GM11168 (cell line): Measurements from ENCODE around the gene UBE2K.
"Not testable (repeated sequence)": the region's sequence is repeated elsewhere in the genome, so short reads cannot be mapped to it uniquely, and the experiment has no call there.

Experiments
- in situ Hi-C: fragments of 300-500 bp; cut with MboI; formaldehyde crosslinking; loops from one replicate; pipeline ENCODE4 v1.12.0; 2022; ENCODE audit warnings: low sequenced_read_pairs; ENCODE audit not compliant: unreplicated experiment

The UBE2K gene

DNA sequence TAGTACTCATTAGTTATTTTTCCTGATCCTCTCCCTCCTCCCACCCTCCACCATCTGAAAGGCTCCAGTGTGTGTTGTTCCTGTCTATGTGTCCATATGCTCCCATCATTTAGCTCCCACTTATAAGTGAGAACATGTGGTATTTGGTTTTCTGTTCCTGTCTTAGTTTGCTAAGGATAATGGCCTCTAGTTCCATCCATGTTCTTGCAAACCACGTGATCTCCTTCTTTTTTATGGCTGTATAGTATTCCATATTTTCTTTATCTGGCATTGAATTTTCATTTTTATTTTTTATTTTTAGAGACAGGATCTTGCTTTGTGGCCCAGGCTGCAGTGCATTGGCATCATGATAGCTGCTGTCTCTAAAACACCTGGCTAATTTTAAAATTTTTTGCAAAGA, 11.9 kb upstream of the UBE2K start:
- in situ Hi-C loops: loop anchor here (10.0 kb wide), 1 partner anchor 279 kb away; no protein-coding TSS in a partner anchor

DNA sequence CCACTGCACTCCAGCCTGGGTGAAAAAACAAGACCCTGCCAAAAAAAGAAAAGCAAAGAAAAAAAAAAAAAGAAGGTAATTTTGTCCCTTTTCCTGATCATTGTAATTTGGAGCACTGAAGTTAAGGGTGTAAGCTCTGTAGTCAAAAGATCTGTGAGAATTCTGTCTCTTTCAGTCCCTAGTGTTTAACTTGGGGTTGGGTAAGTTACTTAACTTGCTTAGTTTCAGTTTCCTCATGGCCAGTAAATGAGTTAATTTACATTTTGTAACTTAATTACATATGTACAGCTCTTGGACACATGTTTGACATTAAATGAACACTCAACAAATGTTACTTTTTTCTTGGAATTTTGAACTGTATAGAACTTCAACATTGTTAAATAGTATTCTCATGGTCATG, 10.9 kb upstream of the UBE2K start:
- in situ Hi-C loops: loop anchor here (10.0 kb wide), 1 partner anchor 278 kb away; no protein-coding TSS in a partner anchor

DNA sequence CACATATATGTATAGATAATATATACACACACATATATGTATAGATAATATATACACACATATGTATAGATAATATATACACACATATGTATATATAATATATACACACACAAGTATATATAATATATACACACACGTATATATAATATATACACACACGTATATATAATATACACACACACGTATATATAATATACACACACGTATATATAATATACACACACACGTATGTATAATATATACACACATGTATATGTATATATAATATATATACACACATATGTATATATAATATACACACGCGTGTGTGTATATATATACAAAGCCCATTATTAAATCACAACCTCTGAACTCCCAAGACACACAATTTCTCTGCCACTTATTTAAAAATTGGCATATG, 8.0 kb upstream of the UBE2K start:
- in situ Hi-C loops: loop anchor here (10.0 kb wide), 2 partner anchors 175 to 275 kb away; no protein-coding TSS in a partner anchor

DNA sequence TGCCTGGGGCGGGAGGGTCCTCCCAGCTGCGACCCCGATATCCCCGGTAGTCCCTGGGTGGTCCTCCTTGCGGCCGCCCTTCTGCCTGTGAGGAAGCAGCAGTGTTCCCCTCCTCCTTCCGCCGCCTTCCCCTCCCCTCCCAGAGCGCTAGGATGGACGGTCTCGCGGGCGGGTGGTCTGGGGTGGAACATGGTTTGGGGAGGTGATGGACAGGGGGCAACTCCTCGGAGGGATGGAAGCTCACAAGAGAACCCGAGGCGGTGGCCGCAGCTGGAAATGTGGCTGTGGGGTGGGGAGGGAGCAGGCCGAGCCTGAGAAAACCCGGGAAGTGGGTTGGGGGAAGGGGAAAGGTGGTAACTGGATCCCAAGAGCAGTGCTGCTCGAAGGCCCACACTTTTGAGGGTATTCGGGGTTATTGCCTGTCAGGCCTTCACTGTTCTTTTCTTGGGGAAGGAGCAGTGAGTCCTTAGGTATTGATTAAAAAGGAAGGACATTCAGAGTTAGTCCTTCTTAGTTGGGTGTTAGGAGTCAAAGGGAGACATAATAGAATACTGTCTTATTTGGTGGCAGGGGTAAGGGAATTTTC, 581 bp downstream of the UBE2K start:
- in situ Hi-C loops: loop anchor here (10.0 kb wide), 1 partner anchor 166 kb away; no protein-coding TSS in a partner anchor

DNA sequence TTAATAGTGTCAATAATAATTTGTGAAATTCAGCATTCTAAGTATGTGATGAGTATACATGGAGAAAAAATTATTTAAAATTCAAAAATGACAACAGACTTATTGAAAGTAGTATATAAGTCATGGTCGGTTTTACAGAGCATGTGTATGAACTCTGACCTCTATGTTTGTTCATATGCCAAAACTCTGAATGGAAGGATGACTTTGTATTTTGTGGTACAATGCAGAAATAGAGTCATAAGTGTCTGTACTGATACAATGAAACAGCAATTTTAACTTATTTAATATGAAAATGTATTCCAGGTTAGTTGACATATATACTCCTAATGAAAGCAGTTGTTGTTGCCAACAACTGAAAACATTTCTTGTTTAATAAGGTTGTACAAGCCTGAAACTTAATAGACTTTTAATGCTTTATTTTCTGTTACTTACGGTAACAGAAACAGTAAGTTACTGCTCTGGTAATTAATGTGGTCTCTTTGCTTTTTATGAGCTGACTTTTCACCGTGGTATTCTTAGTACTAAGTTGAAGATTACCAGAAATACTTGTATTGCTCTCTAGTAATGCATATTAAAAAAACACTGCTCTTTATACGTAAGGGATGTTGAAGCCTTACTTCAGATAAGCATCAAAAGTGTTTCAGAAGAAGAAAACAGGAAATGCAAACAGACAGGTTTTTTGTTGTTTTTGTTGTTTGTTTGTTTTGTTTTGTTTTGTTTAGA, 1.9 kb downstream of the UBE2K start:
- in situ Hi-C loops: loop anchor here (10.0 kb wide), 1 partner anchor 165 kb away; no protein-coding TSS in a partner anchor

DNA sequence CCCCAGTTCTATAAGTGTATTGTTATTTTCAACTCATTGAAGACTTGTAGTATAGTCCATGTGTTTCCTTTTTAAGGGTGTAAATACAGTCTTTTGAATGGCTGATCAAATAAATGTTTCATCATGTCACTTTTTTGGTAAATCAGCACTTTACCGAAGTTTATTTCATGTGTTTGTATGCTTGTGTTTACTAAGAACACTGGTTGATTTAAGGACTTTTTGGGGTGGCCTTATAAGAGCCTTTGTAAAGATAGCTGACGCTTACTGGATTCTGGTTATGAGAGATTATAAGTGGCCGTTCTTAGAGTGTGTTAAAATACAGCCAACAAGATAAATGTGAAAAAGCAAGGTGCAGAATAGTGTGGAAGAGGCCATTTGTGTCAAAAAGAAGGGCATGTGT, 2.6 kb downstream of the UBE2K start:
- in situ Hi-C loops: no loop called here

DNA sequence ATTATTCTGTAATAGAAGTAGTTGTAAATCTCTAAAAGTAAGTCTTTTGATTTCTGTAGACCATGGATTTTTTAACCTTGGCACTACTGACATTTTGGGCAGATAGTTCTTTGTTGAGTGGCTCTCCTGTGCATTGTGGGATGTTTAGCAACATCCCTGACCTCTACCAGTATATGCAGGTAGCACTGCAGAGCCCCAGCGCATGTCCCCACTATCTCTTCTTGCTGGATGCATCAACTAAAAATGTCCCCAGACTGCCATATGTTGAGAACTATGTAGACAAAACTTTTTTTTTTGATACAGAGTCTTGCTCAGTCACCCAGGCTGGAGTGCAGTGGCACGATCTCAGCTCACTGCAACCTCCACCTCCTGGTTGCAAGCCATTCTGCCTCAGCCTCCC, 4.8 kb downstream of the UBE2K start:
- in situ Hi-C loops: no loop called here

DNA sequence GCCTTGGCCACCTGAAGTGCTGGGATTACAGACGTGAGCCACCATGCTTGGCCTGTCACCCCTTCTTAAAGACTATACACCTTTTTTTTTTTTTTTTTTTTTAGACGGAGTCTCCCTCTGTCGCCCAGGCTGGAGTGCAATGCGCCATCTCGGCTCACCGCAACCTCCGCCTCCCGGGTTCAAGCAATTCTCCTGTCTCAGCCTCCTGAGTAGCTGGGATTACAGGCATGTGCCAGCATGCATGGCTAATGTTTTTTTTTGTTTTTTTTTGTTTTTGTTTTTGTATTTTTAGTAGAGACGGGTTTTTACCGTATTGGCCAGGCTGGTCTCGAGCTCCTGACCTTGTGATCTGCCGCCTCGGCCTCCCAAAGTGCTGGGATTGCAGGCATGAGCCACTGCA, 6.9 kb downstream of the UBE2K start:
- in situ Hi-C loops: not testable (repeated sequence)

DNA sequence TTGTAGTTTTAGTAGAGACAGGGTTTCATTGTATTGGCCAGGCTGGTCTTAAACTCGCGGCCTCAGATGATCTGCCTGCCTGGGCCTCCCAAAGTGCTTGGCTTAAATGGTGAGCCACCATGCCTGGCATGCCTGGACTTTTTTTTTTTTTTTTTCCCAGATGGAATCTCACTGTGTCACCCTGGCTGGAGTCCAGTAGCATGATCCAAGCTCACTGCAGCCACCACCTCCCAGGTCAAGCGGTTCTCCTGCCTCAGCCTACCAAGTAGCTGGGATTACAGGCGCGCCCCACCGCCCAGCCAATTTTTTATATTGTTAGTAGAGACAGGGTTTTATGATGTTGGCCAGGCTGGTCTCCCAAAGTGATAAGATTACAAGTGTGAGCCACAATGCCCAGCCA, 8.4 kb downstream of the UBE2K start:
- in situ Hi-C loops: no loop called here

DNA sequence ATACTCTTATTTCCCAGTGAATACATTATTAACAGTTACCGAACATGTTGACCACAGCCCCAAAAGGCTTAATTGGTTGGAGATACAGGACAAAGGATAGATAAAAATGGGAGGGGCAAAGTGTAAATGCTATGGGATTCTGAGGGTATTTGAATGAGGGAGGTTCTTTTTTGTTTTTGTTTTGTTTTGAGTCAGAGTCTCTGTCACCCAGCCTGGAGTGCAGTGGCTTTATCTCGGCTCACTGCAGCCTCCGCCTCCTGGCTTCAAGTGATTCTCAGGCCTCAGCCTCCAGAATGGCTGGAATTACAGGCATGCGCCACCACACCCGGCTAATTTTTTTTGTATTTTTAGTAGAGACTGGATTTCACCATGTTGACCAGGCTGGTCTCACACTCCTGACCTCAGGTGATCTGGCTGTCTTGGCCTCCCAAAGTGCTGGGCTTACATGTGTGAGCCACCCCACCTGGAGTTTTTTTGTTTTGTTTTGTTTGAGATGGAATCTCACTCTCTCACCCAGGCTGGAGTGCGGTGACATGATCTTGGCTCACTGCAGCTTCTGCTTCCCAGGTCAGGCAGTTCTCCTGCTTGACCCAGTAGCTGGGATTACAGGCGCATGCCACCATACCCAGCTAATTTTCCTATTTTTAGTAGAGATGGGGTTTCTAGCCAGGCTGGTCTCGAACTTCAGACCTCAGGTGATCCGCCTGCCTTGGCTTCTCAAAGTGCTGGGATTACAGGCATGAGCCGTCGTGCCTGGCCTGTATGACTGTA, 9.0 kb downstream of the UBE2K start:
- in situ Hi-C loops: no loop called here

DNA sequence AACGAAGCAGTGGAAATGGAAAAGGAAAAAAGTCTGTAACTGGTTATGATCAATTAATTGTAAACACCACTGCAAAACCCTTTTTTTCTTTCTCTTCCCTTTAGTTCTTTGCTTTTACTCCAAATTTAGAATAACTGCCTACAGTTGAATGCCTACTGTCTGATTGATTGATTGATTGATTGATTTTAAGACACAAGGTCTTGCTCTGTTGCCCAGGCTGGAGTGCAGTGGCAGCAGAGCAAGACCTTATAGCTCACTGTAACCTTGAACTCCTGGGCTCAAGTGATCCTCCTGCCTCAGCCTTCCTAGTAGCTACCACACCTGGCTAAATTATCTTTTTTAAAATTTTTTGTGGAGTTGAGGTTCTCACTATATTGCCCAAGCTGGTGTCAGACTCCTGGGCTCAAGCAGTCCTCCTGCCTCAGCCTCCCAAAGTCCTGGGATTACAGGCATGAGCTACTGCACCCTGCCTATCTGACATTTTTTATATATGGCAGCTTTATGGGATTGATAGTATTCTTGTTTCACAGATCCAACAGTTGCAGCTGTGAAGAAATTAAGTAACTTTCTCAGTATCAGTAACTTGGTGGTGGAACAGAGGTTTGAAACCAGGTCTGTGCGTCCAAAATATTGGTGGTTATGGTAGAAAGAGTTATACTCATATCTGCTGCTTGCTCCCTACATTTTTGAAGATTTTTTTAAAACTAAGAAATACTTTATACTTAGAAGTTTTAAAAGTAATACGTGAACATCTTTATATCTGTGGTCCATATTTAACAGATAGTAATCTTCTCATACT, 12.4 kb downstream of the UBE2K start:
- in situ Hi-C loops: no loop called here

DNA sequence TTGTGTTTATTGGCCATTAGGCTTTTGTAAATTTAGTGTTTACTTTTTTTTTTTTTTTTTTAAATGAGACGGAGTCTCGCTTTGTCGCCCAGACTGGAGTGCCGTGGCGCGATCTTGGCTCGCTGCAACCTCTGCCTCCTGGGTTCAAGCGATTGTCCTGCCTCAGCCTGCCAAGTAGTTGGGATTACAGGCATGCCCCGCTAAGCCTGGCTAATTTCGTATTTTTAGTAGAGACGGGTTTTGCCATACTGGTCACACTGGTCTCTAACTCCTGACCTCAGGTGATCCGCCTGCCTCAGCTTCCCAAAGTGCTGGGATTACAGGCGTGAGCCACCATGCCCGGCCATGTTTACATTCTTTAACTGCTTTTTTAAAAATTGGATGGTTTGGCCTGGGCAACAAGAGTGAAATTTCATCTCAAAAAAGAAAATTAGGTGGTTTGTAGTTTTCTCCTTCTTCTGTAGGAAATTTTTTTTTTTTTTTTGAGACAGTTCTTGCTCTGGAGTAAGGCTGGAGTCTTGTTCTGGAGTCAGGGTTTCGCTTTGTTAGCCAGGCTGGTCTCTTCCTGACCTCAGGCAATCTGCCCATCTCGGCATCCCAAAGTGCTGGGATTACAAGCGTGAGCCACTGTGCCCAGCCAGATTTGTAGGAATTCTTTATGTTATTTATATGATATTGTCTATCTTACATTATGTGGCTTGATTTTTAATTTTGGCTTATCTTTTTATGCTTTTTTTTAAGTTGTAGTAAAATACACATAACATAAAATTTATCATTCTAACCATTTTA, 15.1 kb downstream of the UBE2K start:
- in situ Hi-C loops: no loop called here

DNA sequence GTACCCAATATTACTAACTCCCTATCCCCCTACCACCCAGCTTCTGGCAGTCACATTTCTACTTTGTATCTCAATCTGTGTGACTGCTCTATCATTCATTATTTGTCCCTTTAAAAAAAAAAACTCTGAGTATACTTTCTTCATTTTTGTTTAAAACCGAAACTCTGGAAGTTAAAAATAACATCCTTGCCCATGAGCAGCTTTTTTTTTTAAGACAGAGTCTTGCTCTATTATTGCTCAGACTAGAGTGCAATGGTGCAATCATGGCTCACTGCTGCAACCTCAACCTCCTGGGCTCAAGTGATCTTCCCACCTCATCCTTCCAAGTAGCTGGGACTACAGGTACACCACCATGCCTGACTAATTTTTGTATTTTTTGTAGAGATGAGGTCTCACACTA, 15.8 kb downstream of the UBE2K start:
- in situ Hi-C loops: no loop called here

DNA sequence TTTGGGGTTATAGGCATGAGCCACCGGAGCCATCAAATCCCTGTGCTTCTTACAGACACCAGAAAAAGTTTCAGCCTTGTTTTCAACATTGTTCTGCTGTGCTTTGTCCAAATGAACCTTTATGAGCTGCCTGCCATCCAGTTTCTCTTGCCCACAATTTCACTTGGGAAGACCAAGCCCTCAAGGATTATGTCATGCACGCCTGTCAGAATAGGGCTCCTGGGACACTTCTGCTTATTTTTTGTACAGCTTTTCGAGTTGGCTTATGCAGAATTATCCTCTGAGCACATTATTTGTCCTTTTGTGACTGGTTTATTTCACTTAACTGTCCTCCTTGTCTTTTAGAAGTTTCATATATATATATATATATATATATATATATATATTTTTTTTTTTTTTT, 16.2 kb downstream of the UBE2K start:
- in situ Hi-C loops: no loop called here

DNA sequence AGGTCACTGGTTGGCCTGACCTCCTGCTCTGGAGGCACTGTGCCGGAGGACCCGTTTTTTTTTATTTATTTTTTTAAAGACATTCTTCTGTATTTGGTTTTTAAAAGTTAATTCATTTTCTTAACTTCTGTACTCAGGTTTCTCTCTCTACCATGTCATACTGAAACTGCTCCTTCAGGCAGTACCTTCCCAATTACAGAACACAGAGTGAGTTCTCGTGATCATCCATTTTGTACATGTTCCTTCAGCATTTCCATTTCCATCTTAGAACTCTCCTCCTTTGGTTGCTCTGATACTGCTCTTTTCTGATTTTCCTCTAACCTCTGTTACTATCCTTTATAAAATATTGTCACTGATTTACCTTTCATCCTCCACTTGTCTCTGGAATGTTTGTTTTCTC, 17.9 kb downstream of the UBE2K start:
- in situ Hi-C loops: no loop called here

DNA sequence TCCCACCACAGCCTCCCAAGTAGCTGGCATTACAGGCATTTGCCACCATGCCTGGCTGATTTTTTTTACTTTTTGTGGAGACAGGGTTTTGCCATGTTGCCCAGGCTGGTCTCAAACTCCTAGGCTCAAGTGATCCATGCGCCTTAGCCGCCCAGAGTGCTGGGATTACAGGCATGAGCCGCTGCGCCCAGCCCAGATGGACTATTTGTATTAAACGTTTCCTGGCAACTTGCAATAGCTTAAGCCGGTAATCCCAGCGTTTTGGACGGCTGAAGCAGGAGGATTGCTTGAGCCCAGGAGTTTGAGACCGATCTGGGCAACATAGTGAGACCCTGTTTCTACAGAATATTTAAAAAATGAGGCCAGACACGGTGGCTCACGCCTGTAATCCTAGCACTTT, 18.4 kb downstream of the UBE2K start:
- in situ Hi-C loops: no loop called here

DNA sequence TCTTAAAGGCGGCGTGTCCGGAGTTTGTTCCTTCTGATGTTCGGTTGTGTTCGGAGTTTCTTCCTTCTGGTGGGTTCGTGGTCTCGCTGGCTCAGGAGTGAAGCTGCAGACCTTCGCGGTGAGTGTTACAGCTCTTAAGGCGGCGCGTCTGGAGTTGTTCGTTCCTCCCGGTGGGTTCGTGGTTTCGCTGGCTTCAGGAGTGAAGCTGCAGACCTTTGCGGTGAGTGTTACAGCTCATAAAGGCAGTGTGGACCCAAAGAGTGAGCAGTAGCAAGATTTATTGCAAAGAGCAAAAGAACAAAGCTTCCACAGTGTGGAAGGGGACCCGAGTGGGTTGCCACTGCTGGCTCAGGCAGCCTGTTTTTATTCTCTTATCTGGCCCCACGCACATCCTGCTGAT, 19.8 kb downstream of the UBE2K start:
- in situ Hi-C loops: not testable (repeated sequence)

DNA sequence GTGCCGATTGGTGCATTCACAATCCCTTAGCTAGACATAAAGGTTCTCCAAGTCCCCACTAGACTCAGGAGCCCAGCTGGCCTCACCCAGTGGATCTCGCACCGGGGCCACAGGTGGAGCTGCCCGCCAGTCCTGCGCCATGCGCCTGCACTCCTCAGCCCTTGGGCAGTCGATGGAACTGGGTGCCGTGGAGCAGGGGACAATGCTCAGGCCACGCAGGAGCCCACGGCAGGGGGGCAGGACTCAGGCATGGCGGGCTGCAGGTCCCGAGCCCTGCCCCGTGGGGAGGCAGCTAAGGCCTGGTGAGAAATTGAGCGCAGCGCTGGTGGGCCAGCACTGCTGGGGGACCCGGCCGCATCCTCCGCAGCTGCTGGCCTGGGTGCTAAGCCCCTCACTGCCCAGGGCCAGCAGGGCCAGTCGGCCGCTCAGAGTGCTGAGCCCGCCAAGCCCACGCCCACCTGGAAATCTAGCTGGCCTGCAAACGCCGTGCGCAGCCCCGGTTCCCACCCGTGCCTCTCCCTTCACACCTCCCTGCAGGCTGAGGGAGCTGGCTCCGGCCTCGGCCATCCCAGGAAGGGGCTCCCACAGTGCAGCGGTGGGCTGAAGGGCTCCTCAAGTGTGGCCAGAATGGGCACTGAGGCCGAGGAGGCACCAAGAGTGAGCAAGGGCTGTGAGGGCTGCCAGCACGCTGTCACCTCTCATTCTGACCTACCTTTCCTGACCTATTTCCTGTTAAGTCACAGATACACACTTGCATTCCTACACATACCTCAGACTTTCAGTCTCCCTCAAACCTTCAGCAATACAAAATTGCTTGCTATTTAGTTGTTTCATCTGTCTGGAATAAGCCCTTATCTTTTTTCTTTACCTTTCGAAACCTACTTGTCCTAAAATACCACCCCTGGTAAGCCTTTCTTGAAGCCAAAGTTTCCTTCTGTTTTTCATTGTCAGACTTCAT, 20.7 kb downstream of the UBE2K start:
- in situ Hi-C loops: no loop called here
